ENCODE data around the gene GPR101.
"Not testable (repeated sequence)": the region's sequence is repeated elsewhere in the genome, so short reads cannot be mapped to it uniquely, and the experiment has no call there.

The GPR101 gene

DNA sequence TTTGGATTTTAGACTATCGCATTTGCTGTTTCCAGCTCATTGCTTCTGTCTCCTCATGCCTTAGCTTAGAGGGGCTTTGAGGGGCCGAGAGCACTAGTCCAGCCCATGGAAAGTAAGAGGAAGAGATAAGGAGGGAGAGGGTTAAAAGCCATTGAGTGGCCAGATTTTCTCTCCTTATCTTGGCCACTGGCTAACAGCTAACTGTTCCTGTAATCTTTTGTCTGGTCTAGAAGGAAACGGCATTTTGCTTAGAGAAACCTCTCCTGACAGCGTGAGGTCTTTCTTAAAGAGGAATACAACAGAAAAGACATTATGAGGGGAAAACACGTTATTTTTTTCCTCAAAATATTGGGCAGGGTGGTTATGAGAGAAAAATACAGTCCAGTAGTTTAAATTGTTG is 7.9 kb downstream of the GPR101 start:
- DNase-seq: no peak

DNA sequence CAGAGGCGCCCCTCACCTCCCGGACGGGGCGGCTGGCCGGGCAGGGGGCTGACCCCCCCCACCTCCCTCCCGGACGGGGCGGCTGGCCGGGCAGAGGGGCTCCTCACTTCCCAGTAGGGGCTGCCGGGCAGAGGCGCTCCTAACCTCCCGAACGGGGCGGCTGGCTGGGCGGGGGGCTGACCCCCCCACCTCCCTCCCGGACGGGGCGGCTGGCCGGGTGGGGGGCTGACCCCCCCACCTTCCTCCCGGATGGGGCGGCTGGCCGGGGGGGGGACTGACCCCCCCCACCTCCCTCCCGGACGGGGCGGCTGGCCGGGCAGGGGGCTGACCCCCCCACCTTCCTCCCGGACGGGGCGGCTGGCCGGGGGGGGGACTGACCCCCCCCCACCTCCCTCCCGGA is 33.6 kb downstream of the GPR101 start:
- not testable (repeated sequence) for DNase-seq

DNA sequence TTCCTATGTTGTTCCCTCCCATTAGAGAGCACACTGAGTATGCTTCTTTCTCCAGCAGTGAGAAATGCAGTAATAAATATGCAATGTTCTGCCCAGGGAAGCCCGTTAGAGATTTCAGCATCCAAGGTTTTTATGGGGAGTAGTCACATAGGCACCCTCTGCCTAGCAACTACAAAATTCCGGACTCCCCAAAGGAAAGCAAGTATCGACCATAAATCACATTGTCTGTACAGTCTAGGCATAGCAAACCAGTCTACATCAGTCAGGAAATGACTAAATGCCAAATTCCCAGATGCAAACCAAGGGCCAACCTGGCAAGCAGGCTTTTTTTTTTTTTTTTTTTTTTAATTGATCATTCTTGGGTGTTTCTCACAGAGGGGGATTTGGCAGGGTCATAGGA is 34.8 kb downstream of the GPR101 start:
- DNase-seq: no peak
